ENCODE measurements around the gene DPY19L2.
"Not testable (repeated sequence)": the region's sequence is repeated elsewhere in the genome, so short reads cannot be mapped to it uniquely, and the experiment has no call there.

The DPY19L2 gene

DNA sequence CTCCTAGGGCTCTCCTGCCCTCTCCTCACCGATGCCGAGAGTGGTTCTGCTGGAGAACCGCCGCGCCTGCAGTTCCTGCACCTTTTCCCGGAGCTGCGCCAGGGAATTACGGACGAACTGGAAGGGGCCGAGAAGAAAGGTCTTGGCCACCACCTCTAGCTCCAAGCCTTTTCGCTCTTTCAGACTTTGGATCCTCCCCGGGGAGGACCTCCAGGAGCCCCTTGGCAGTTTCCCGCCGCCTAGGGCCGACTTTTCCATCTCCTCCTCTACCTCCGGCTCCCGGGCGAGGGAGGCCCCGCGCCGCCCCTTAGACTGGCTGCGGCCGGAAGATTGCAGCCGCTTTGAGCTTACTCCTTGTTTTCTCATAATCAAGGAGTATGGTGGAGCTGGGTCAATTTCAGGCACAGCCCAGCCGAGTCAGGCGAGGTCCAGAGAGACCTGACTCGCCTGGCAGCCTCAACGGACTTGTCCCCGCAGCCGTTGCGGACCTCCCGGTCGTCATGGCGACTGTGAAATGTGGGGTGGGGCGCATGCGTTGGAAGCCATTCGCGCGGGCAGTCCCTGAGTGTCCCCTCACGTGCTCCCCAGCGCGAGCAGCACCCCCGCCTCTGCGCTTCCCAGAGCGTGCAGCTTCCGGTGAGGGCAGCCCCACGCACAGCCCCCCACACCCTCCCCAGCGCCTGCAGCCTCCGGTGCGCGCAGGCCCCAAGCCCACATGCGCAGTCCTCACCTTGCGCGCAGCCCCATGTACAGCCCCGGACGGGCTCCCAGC is at the start of gene DPY19L2:
Gene DPY19L2 (minus strand): TSS at position 466 of the 772 bp plus-strand sequence. CDS start 100 bp downstream, at position 366.
- peak; percentile 86 for DNase-seq

GRCh38 chr12:63716891-63717290 is 48.6 kb upstream of the DPY19L2 start:
- not testable (repeated sequence) for DNase-seq

GRCh38 chr12:63715107-63715625 is 46.9 kb upstream of the DPY19L2 start:
- DNase-seq: not testable (repeated sequence)

GRCh38 chr12:63714409-63714808 is 46.1 kb upstream of the DPY19L2 start:
- not testable (repeated sequence) for DNase-seq

GRCh38 chr12:63713681-63714075 is 45.4 kb upstream of the DPY19L2 start:
- not testable (repeated sequence) for DNase-seq

GRCh38 chr12:63712979-63713680 is 44.8 kb upstream of the DPY19L2 start:
- not testable (repeated sequence) for DNase-seq

DNA sequence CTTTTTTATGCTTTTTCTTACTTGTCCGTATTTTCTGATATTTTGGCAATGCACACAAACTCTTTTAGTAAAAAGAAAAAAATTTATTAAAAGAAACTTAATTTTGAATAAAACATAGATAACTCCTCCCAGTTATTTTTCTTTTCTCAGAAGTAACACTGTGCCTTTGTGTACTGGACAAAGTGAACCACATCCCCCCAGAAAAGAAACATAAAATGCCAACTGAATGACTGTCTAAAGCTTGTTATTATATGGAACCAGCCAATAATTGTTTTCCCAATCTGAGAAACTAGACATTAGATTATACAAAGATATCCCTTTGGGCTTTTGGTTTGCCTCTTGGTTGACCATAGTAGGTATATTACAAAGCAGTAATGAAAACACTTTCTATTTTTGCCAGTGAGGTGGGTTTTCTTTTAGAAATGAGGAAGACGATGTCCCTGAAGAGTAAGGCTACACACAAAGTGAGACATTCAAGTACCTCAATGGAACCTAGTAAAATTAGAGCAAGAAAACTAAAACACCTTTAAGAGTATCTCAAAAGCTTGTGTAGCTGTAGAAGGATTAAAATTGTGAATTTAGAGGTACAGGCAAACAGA is 44.2 kb upstream of the DPY19L2 start:
- not testable (repeated sequence) for DNase-seq

DNA sequence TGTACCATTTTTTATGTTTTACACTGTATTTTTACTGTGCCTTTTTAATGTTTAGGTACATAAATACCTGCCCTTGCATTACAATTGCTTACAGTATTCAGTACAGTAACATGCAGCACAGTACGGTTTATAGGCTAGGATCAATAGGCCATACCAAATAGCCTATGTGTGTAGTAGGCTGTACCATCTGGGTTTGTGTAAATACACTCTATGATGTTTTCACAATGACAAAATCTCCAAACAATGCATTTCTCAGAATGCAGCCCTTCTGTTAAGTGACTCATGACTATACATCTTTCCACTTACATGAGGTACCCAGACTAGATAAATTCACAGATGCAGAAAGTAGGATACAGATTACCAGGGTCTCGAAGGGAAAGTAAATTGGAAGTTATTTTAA is 43.0 kb upstream of the DPY19L2 start:
- DNase-seq: not testable (repeated sequence)

- DNase-seq: no peak
Observed at GRCh38 chr12:63706336-63706735, 38.0 kb upstream of the DPY19L2 start.

DNA sequence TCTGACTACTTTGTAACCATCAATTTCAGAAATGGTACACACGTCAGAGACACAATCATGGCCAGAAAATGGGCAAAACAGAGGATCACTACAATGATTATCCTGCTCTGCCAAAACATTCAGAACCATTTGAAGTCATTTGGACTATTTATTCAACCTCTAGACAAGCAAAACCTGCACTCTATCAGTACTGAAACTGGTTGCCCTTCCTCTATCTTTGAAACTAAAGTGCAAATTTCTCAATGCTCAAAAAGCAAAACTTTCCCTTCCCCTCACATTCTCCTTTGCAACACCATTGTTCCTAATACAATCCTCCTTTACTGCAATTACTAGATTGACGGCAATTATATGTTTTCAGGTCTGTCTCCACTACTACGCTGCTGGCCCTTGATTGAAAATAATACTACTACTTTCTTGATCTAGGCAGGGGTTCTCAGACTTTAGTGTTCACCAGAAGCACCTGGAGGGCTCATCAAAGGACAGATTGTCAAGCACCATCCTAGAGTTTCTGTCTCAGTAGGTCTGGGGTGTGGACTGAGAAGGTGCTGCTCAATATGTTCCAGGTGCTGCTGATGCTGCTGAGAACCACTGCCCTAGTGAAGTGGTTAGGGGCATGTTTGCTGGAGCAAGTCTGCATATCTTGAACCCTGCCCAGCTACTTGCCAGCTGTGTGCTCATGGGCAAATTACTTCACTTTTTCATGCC is 31.5 kb upstream of the DPY19L2 start:
- not testable (repeated sequence) for DNase-seq

GRCh38 chr12:63699011-63699410 is 30.7 kb upstream of the DPY19L2 start:
- not testable (repeated sequence) for DNase-seq

- DNase-seq: not testable (repeated sequence)
Observed at GRCh38 chr12:63690837-63691236, 22.5 kb upstream of the DPY19L2 start.

DNA sequence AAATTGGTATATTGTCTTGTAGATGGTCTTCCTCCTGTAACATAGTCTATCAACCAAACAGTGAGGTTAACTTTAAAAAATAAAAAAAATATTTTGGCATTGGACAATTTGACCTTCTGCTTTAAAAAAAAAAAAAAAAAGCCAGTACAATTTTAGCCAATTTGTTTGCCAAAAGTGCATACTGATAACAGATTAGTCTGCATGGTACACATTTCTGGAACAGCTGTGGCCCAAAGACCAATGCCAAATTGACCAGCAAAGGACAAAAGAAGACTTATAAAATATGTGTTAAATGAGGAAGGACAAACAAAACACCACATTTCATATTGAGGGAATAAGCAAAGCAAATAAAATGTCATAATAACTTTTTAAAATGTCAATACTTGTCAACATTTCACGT is 20.8 kb upstream of the DPY19L2 start:
- not testable (repeated sequence) for DNase-seq

DNA sequence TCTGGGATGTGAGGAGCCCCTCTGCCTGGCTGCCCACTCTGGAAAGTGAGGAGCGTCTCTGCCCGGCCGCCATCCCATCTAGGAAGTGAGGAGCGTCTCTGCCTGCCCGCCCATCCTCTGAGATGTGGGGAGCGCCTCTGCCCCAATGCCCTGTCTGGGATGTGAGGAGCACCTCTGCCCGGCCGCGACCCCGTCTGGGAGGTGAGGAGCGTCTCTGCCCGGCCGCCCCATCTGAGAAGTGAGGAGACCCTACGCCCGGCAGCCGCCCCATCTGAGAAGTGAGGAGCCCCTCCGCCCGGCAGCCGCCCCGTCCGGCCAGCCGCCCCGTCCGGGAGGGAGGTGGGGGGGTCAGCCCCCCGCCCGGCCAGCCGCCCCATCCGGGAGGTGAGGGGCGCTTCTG is 18.3 kb upstream of the DPY19L2 start:
- DNase-seq: not testable (repeated sequence)

DNA sequence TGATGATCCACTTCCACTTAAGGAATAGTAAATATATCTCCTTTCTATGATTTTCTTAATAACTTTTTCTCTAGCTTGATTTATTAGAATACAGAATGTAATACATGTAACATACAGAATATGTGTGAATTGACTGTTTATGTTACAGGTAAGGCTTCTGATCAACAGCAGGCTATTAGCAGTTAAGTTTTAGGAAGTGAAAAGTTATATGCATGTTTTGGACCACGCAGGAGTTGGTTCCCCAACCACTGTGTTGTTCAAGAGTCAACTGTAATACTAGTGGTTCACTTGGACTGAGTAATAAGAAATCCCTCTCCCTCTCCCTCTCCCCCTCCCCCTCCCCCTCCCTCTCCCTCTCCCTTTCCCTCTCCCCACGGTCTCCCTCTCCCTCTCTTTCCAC is 17.5 kb upstream of the DPY19L2 start:
- DNase-seq: not testable (repeated sequence)

DNA sequence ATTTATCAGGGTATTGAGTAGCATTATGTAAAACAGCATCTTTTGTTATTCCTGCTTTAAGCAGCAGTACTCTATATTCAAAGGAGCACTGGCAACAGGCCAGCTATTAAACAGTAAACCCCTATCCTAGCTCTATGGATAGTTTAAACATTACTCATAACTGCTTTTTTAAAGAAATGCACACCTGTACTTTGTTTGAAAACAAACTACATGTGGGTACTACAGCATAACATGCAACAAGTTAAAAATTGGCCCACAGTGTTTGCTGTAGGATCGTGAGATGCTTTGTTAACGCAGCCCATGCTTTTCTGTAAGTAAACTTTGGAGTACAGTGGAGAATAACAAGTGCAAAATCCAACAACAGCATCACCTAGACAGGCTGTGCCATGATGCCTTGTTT is 14.3 kb upstream of the DPY19L2 start:
- not testable (repeated sequence) for DNase-seq

- DNase-seq: not testable (repeated sequence)
Observed at GRCh38 chr12:63680758-63681157, 12.5 kb upstream of the DPY19L2 start.

GRCh38 chr12:63672550-63672949 is 4.3 kb upstream of the DPY19L2 start:
- DNase-seq: not testable (repeated sequence)

DNA sequence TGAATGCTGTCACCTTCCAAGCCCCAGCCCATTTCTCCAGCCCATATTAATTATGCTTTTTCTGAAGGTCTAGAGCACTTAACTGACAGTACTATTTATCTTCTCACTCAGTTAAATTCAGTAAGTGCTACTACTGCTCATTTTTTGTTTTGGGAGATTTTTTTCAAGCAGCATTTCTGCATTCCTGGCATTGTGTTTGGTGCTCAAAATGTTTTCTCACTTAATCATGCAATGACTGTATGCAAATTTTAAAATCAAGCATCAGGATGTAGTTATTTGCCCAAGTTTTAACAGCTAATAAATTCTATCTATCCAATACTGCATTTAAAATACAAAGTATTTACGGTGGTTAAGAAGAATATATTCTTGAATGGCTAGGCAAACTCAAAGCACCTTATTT is 1.6 kb upstream of the DPY19L2 start:
- not testable (repeated sequence) for DNase-seq

DNA sequence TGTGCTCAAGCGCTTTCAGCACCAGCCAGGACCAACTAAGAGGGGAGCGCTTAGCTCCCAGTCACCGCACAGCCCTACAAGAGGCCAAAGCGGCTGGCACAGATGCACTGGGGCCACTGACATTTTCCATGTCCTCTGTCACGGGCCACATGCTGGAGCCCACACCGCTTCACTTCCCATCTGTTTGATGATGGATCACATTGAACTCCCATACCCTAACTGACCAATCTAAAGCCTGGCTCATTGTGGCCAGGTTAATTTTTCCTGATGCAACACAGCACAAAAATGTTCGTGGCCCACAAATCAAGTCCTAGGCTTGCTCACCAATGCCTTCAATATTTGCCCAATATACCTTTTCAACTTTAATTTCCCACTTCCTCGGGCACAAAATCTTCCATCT is 1.1 kb upstream of the DPY19L2 start:
- not testable (repeated sequence) for DNase-seq

- DNase-seq: peak; percentile 47
Observed at GRCh38 chr12:63668800-63669365, 590 bp upstream of the DPY19L2 start.

DNA sequence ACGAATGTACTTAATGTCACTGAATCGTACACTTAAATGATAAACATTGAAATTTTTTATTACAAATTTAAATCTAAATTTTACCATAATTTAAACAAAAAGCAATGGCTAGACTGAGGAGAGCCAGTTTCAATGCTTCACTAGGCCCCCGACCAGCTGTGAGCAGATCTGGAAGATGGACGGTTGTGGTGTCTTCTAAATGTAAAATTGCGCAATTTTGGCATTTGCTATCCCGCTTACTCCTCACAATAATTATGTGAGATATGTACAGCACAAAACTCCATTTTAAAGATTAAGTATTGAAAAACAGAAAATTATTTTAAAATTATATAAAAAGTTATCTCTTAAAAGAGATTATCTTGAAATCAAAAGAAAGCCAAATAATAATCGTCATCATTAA is 5.3 kb downstream of the DPY19L2 start:
- not testable (repeated sequence) for DNase-seq
